ENCODE measurements around the gene BACE2. TPM values are rescaled to one million over a fixed set of nuclear protein-coding genes. Genes with fewer than 3 reads are reported as not detected.
"Not testable (repeated sequence)": the region's sequence is repeated elsewhere in the genome, so short reads cannot be mapped to it uniquely, and the experiment has no call there.

BACE2 gene
- total RNA-seq, 1 donor = 122 TPM

GRCh38 chr21:41295721-41296254 is 127.8 kb downstream of the BACE2 start:
- no peak for DNase-seq (ENCODE audit: low read depth)
- no peak for TF ChIP-seq CTCF (IDR thresholded peaks at IDR 0.05; ENCODE audit: insufficient read depth, low read length)
- no peak overlapping the region for H3K4me3 ChIP-seq (ENCODE audit: low read depth, low read length)

- no peak for TF ChIP-seq CTCF (IDR thresholded peaks at IDR 0.05; ENCODE audit: insufficient read depth, low read length)
These were observed 135.0 kb downstream of the BACE2 start for GRCh38 chr21:41302976-41303375.

GRCh38 chr21:41304068-41304720 is 136.2 kb downstream of the BACE2 start:
- DNase-seq (ENCODE audit: low read depth) = no peak
- no peak overlapping the region for H3K4me3 ChIP-seq (ENCODE audit: low read depth, low read length)
- TF ChIP-seq CTCF (IDR thresholded peaks at IDR 0.05; ENCODE audit: insufficient read depth, low read length) = no peak

More at GRCh38 chr21:41302976-41303375, 135.0 kb downstream of the BACE2 start:
- H3K4me3 ChIP-seq (ENCODE audit: low read depth, low read length) = no peak overlapping the region
- no peak for DNase-seq (ENCODE audit: low read depth)

GRCh38 chr21:41307219-41307618 is 139.3 kb downstream of the BACE2 start:
- DNase-seq (ENCODE audit: low read depth) = no peak
- H3K4me3 ChIP-seq (ENCODE audit: low read depth, low read length) = no peak overlapping the region
- no peak for TF ChIP-seq CTCF (IDR thresholded peaks at IDR 0.05; ENCODE audit: insufficient read depth, low read length)

GRCh38 chr21:41313285-41314164 is 145.6 kb downstream of the BACE2 start:
- DNase-seq (ENCODE audit: low read depth); H3K4me3 ChIP-seq (ENCODE audit: low read depth, low read length): not testable (repeated sequence)

GRCh38 chr21:41315726-41316125 is 147.8 kb downstream of the BACE2 start:
- TF ChIP-seq CTCF (IDR thresholded peaks at IDR 0.05; ENCODE audit: insufficient read depth, low read length) = no peak
- no peak for DNase-seq (ENCODE audit: low read depth)
- no peak overlapping the region for H3K4me3 ChIP-seq (ENCODE audit: low read depth, low read length)
